ENCODE results near the gene ZNF148. TPM values are rescaled to one million over a fixed set of nuclear protein-coding genes. Genes with fewer than 3 reads are reported as not detected.

Gene ZNF148
- total RNA-seq, 1 experiment from 2014 or later = 51.9 TPM

- no peak for DNase-seq (ENCODE audit: low spot score)
Observed at GRCh38 chr3:125229168-125229567, 146.0 kb downstream of the ZNF148 start.

- DNase-seq (ENCODE audit: low spot score) = no peak
Observed at GRCh38 chr3:125221831-125222230, 153.3 kb downstream of the ZNF148 start.

GRCh38 chr3:125220727-125221429, 154.2 kb downstream of the ZNF148 start:
- no peak for DNase-seq (ENCODE audit: low spot score)

- no peak for DNase-seq (ENCODE audit: low spot score)
Observed at GRCh38 chr3:125220183-125220582, 154.9 kb downstream of the ZNF148 start.

GRCh38 chr3:125219261-125219701, 155.8 kb downstream of the ZNF148 start:
- DNase-seq (ENCODE audit: low spot score) = no peak

GRCh38 chr3:125214738-125215137, 160.4 kb downstream of the ZNF148 start:
- peak; percentile 52 for DNase-seq (ENCODE audit: low spot score)

- DNase-seq (ENCODE audit: low spot score) = no peak
Observed at GRCh38 chr3:125213946-125214542, 161.1 kb downstream of the ZNF148 start.

GRCh38 chr3:125213364-125213755, 161.8 kb downstream of the ZNF148 start:
- no peak for DNase-seq (ENCODE audit: low spot score)

GRCh38 chr3:125212509-125213363, 162.4 kb downstream of the ZNF148 start, which contains the start of gene SLC12A8:
TSS of gene SLC12A8 (minus strand) at chr3:125212748. CDS start at chr3:125211349, 1,399 bp downstream.
- DNase-seq (ENCODE audit: low spot score) = no peak

GRCh38 chr3:125212091-125212508, 163.0 kb downstream of the ZNF148 start:
- DNase-seq (ENCODE audit: low spot score) = no peak

- no peak for DNase-seq (ENCODE audit: low spot score)
Observed at GRCh38 chr3:125211523-125212090, 163.5 kb downstream of the ZNF148 start.

GRCh38 chr3:125207949-125208568, 167.1 kb downstream of the ZNF148 start:
- no peak for DNase-seq (ENCODE audit: low spot score)

GRCh38 chr3:125207507-125207906, 167.6 kb downstream of the ZNF148 start:
- DNase-seq (ENCODE audit: low spot score) = no peak

GRCh38 chr3:125206934-125207333, 168.2 kb downstream of the ZNF148 start:
- no peak for DNase-seq (ENCODE audit: low spot score)

- peak; percentile 18 for DNase-seq (ENCODE audit: low spot score)
Observed at GRCh38 chr3:125203731-125204130, 171.4 kb downstream of the ZNF148 start.

GRCh38 chr3:125202197-125202596, 172.9 kb downstream of the ZNF148 start:
- peak; percentile 42 for DNase-seq (ENCODE audit: low spot score)

GRCh38 chr3:125200731-125201139, 174.4 kb downstream of the ZNF148 start:
- DNase-seq (ENCODE audit: low spot score) = no peak

- DNase-seq (ENCODE audit: low spot score) = no peak
Observed at GRCh38 chr3:125194849-125195601, 180.1 kb downstream of the ZNF148 start.

- no peak for DNase-seq (ENCODE audit: low spot score)
Observed at GRCh38 chr3:125194061-125194848, 180.9 kb downstream of the ZNF148 start.

All from A172 (cell line).